Measurements from ENCODE around the gene BAMBI. TPM values are rescaled to one million over a fixed set of nuclear protein-coding genes. Genes with fewer than 3 reads are reported as not detected.

Gene BAMBI
- polyA plus RNA-seq, 1 of the 3 experiments (the other 2 are of a cell fraction): 2.8 TPM

DNA sequence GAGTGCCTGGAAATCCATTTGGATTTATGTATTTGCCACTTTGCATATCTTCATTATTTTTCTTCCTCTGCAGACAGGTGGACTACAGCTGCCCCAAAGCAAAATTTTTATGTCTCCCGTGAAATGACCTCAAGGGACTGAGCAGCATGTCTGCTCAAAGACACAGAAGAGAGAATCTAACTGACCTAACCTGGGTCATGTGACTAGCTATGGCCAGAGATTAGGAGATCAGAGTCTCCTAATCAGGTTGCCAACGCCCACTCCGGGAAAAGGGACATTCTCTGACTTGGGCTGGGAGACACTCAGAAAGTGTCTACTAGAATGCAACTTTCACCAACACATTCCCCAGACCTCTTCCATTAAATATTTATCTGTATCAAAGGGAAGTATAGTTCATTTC, 2.5 kb upstream of the BAMBI start:
- DNase-seq: no peak
- Histone ChIP-seq H4K20me1 (ENCODE audit: insufficient read depth) (no peaks in the 10 kb centered on the region), H3K9me2 (no peaks in the 10 kb centered on the region), H3K9ac (no peak overlapping the region), H3K27ac (ENCODE audit: low read depth in 2 of 2, low read length in 1 of 2) (no peak overlapping the region), H3K4me2 (no peak overlapping the region), H3F3A (replicated peaks; ENCODE audit: insufficient read depth) (no peaks in the 10 kb centered on the region), H2AFZ (ENCODE audit: low read depth) (no peak overlapping the region), H3K4me3 (ENCODE audit: low read depth in 2 of 2, low read length in 1 of 2) (no peak overlapping the region), H3K9me3 (no peaks in the 10 kb centered on the region), H3K36me3 (replicated peaks in 1 of 2; ENCODE audit: control insufficient read depth in 1 of 2, insufficient read depth in 2 of 2, low read length in 1 of 2) (no peaks in the 10 kb centered on the region), H3K4me1 (ENCODE audit: control insufficient read depth in 1 of 2, insufficient read depth in 2 of 2, low read depth in 1 of 2, low read length in 1 of 2) (peaks cover 0 to 7% of the 10 kb centered on the region in 2 experiments; a peak in 2 of 4 replicates), H3K27me3 (ENCODE audit: insufficient read depth) (peaks cover 18% of the 10 kb centered on the region; the same call in 1 of the 2 replicates), H3K79me2 (ENCODE audit: insufficient read depth) (peaks cover 22% of the 10 kb centered on the region)
- ChIA-PET CTCF (interaction anchor here (1.4 to 5.9 kb wide), 5 partner anchors 8 to 630 kb away, joined by 3 to 40 read pairs (median 20); no protein-coding TSS in a partner anchor), POLR2A (no interaction called here)
- WGBS (ENCODE audit: low lambda C conversion rate): 94% methylated on average over 3 of the region's 3 CpGs
- TF ChIP-seq, protein P1, sequence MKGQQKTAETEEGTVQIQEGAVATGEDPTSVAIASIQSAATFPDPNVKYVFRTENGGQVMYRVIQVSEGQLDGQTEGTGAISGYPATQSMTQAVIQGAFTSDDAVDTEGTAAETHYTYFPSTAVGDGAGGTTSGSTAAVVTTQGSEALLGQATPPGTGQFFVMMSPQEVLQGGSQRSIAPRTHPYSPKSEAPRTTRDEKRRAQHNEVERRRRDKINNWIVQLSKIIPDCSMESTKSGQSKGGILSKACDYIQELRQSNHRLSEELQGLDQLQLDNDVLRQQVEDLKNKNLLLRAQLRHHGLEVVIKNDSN (IDR thresholded peaks at IDR 0.05; ENCODE audit: borderline replicate concordance, low read depth): peak; percentile 12; the same call in 1 of the 2 replicates
- no peak for TF ChIP-seq RFX5 (IDR thresholded peaks at IDR 0.05; ENCODE audit: low read length)

DNA sequence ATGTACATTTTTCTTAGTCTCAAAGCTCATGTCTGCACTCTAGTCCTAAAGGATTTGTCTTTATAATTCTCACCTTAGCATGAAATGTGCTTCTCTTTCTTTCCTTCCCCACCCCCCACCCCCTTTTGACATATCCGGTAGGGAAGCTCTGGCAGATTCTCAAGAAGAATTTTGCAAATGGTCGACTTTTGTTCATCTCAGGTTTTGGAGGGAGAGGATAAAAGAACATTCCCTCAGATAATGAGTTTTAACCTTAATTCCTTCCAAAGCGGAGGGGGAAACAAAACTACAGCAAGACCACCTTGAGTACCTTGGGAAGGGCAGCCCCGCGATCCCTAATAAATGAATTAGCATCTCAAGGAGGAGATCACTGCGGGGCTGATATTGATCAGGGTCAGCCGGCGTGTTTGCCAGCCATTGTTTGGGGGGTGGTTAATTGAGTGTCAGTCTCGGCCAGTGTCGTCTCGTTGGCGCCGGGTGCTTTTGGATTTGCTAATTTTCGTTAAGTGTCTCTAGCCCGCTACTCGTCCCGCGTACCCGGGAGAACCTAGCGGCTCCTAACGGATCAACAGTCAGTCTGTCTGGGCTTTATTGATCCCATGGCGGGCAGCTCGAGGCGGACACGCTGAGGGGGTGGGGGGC, 874 bp upstream of the BAMBI start:
- POLR2A ChIA-PET: no interaction called here
- 7% methylated on average over 14 of the region's 25 CpGs for WGBS (ENCODE audit: low lambda C conversion rate)
- no peak for DNase-seq

More for the DNA sequence above, 874 bp upstream of the BAMBI start:
- H3K4me3 ChIP-seq (ENCODE audit: low read depth in 2 of 2, low read length in 1 of 2): peak overlapping the region; percentile 65 to 87
- peak overlapping the region; percentile 78 for H2AFZ ChIP-seq (ENCODE audit: low read depth)
- no peaks in the 10 kb centered on the region for H3K9me3 ChIP-seq
- H3K9ac ChIP-seq: no peak overlapping the region; the same call in 1 of the 2 replicates
- no peaks in the 10 kb centered on the region for H3K36me3 ChIP-seq (replicated peaks in 1 of 2; ENCODE audit: control insufficient read depth in 1 of 2, insufficient read depth in 2 of 2, low read length in 1 of 2)
- H3K9me2 ChIP-seq: no peaks in the 10 kb centered on the region
- no peaks in the 10 kb centered on the region for H3F3A ChIP-seq (replicated peaks; ENCODE audit: insufficient read depth)
- peaks cover 34% of the 10 kb centered on the region for H3K79me2 ChIP-seq (ENCODE audit: insufficient read depth)
- peaks cover 9 to 14% of the 10 kb centered on the region in 2 experiments; a peak in 3 of 4 replicates for H3K4me1 ChIP-seq (ENCODE audit: control insufficient read depth in 1 of 2, insufficient read depth in 2 of 2, low read depth in 1 of 2, low read length in 1 of 2)
- H3K27me3 ChIP-seq (ENCODE audit: insufficient read depth): peaks cover 18% of the 10 kb centered on the region; the same call in 1 of the 2 replicates
- H3K27ac ChIP-seq (ENCODE audit: low read depth in 2 of 2, low read length in 1 of 2): peak overlapping the region in 1 of 2 experiments; percentile 39; a peak in 2 of 4 replicates
- peak overlapping the region; percentile 97 for H3K4me2 ChIP-seq
- no peaks in the 10 kb centered on the region for H4K20me1 ChIP-seq (ENCODE audit: insufficient read depth)
- CTCF ChIA-PET: interaction anchor here (0.6 to 5.9 kb wide), 21 partner anchors 10 to 837 kb away, joined by 3 to 40 read pairs (median 5); no protein-coding TSS in a partner anchor
- TF ChIP-seq POLR2AphosphoS5 (IDR thresholded peaks at IDR 0.05; ENCODE audit: low read depth, low read length) (no peak), FOSL2 (IDR thresholded peaks at IDR 0.05; ENCODE audit: borderline replicate concordance, low read depth) (no peak), RFX5 (IDR thresholded peaks at IDR 0.05; ENCODE audit: low read length) (no peak)
- TF ChIP-seq, protein P2, sequence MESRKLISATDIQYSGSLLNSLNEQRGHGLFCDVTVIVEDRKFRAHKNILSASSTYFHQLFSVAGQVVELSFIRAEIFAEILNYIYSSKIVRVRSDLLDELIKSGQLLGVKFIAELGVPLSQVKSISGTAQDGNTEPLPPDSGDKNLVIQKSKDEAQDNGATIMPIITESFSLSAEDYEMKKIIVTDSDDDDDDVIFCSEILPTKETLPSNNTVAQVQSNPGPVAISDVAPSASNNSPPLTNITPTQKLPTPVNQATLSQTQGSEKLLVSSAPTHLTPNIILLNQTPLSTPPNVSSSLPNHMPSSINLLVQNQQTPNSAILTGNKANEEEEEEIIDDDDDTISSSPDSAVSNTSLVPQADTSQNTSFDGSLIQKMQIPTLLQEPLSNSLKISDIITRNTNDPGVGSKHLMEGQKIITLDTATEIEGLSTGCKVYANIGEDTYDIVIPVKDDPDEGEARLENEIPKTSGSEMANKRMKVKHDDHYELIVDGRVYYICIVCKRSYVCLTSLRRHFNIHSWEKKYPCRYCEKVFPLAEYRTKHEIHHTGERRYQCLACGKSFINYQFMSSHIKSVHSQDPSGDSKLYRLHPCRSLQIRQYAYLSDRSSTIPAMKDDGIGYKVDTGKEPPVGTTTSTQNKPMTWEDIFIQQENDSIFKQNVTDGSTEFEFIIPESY (IDR thresholded peaks at IDR 0.05; ENCODE audit: borderline replicate concordance, low read depth): no peak
- TF ChIP-seq, protein P1 (IDR thresholded peaks at IDR 0.05; ENCODE audit: borderline replicate concordance, low read depth): no peak

Data from SK-N-SH (cell line).